GM19193 (cell line): ENCODE results near the gene HBG1.

ENCODE experiments used
- POLR2A ChIP-seq: IDR thresholded peaks from 4 replicates; pipeline ENCODE4 v1.6.1; 2011; ENCODE audit not compliant: insufficient read depth, insufficient read length; ENCODE audit errors: extremely low read depth

HBG1 gene

DNA sequence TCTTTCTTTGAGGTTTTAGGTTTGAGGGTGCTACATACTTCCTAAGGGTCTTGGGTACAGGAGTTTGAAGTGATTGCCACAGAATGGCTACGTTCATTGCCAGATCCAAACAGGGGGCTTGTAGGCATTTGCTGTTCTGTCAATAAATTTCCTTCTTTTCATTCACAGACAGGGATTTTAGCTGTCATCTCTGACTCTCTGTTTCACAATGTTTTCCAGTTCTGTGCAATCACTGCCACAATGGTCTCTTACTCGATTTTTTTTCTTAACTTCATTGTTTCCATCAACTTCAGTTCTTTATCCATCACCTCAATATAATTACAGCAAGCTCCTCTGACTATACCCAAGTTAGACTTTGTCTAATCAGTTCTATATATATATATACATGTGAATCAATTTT, 9.2 kb downstream of the HBG1 start:
- no peak for TF ChIP-seq POLR2A

DNA sequence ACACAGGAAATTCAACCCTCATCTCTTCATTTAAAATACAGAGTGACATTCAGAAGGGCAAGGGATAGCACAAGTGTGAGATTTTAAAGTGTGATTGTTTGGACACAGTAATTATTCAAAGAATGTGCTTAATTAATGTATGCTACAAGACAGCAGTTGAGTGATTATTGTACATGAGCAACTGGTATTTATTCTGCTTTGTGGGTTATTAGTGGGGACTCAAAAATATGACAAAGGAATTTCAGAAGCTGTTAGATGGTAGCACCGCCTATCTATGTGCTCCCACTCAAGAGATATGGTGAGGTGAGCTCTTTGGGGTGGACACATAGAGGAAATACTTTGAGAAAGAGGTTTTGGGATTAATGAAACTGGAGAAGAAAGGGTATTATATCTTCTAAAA, 9.6 kb downstream of the HBG1 start:
- no peak for TF ChIP-seq POLR2A

DNA sequence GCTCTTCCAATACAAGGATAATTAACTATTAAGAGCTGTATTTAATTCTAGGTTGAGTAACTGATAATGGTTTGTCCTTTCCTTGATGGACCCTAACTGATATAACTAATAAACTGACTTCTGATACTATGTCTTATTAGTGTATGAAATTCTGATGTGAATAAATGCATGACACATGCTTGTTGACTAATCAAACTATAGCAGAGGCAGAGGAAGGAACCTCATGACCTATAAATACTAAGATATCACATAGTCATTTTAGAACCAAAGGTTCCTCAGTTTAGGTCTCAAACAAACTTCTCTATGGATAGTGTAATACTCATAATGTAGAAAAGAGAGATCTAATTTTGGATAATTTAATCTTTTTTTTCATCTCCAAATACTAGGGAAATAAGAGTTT, 10.6 kb downstream of the HBG1 start:
- TF ChIP-seq POLR2A: no peak

DNA sequence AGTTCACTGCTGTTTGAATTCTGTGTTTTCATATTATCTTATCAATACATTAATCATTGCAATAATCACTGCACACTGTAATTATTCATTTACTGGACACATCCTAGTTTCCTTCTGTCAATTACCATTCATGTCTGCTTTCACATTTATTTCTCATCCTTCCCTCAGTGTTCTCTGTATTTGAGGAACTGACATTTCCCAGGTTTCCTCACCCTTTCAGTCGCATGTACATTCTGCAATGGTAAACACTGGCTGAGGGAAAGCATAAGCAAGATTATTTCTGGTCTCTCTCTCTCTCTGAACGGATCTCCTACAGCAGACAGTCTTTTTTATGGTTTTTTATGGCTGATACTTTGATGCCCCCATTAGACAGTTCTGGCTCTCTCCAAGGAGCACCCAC, 11.2 kb downstream of the HBG1 start:
- no peak for TF ChIP-seq POLR2A

DNA sequence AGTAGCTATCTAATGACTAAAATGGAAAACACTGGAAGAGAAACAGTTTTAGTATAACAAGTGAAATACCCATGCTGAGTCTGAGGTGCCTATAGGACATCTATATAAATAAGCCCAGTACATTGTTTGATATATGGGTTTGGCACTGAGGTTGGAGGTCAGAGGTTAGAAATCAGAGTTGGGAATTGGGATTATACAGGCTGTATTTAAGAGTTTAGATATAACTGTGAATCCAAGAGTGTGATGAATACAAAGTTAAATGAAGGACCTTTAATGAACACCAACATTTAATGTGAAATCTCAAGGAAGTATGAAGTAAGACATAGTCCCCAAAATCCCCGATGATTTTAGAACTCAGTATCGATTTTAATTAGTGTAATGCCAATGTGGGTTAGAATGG, 12.2 kb downstream of the HBG1 start:
- no peak for TF ChIP-seq POLR2A

DNA sequence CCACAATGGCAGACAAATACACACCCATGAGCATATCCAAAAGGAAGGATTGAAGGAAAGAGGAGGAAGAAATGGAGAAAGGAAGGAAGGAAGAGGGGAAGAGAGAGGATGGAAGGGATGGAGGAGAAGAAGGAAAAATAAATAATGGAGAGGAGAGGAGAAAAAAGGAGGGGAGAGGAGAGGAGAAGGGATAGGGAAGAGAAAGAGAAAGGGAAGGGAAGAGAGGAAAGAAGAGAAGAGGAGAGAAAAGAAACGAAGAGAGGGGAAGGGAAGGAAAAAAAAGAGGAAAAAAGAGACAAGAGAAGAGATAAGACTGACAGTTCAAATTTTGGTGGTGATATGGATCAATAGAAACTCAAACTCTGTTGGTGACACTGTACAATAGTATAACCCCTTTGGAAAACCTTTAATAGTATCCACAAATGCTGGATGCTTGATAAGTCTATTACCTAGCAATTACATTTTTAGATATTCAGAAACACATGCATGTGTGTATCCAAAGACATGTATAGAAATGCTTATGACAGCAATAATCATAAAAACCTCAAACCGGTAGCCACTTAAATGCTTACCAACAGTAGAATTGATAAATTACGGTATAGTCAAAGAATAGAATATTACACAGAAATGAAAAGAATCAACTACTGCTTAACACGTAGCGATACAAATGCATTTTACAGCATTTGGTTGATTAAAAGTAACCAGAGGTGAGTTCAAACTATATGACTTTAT, 14.1 kb downstream of the HBG1 start:
- no peak for TF ChIP-seq POLR2A

DNA sequence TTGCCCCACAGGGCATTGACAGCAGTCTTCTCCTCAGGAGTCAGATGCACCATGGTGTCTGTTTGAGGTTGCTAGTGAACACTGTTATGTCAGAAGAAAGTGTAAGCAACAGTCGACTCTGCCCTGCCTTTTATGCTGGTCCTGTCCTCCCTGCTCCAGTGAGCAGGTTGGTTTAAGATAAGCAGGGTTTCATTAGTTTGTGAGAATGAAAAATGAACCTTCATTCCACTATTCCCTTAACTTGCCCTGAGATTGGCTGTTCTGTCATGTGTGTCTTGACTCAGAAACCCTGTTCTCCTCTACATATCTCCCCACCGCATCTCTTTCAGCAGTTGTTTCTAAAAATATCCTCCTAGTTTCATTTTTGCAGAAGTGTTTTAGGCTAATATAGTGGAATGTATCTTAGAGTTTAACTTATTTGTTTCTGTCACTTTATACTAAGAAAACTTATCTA, 15.2 kb downstream of the HBG1 start, which contains the start of gene HBD:
HBD (minus strand) TSS at position 103 of the 454 bp plus-strand sequence; CDS start at position 53, 50 bp downstream.
- TF ChIP-seq POLR2A: no peak

DNA sequence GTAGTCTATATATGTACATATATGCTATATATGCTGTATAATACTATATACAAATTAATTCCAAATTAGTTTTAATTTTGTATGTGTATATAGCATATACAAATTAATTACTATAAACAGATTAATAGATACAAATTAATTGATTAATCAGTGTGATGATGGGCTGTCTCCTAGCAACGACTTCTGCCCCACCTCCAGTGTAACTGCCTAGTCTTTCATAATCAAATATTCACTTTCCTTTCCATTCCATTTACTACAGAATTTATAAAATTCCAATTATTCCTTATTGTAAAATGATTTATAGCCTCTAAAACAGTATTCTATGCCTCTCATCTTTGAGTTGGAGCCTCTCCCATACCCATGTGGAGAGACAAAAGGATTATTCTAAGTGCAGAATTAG, 16.4 kb downstream of the HBG1 start:
- TF ChIP-seq POLR2A: no peak

DNA sequence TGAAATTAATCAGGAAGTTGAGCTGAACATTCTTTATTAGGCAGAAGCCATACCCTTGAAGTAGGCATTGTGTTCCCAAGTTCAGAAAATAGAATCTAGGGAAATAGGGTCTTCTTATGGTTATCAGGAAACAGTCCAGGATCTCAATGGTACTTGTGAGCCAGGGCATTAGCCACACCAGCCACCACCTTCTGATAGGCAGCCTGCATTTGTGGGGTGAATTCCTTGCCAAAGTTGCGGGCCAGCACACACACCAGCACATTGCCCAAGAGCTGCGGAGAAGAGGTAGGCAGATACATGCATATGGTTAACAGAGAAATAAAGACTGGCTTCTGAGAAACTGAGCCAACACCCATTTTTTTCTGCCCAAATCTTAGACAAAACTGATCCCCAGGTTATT, 16.8 kb downstream of the HBG1 start:
- no peak for TF ChIP-seq POLR2A

DNA sequence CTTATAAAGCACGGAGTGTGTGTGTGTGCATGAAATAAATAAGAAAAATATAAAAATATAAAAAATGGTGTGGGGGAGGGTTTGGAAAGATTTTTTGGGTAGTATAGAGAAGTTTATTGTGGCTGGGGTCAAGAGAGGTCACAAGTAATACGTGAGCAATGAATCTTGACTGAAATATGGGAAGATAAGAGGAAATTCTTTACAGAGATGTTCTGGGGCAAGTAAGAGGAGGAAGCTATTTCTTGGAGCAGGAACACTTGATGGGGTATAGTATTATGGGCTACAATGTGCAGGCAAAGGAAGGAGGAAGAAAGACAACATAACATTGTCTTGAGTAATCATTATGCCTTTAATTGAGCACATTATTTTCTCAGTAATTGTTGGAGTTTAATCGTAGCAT, 17.5 kb downstream of the HBG1 start:
- no peak for TF ChIP-seq POLR2A

DNA sequence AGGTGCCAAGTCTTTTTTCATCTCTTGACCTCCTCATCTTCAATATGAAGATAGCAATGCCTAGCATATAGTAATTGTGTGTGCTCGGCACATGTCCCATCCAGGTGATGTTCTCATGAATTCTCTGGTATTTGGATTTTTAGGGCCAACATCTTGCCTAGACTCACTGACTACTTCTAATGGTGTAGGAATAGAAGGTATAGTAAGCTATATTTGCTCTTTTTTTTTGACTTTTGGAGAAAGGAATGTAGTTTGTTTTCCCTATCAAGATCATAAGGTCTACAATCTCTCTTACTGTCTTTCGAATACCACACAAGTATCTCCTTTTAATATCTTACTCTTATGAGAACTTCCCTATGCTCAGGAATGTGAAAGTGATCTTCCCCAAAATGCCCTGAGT, 18.5 kb downstream of the HBG1 start:
- no peak for TF ChIP-seq POLR2A

DNA sequence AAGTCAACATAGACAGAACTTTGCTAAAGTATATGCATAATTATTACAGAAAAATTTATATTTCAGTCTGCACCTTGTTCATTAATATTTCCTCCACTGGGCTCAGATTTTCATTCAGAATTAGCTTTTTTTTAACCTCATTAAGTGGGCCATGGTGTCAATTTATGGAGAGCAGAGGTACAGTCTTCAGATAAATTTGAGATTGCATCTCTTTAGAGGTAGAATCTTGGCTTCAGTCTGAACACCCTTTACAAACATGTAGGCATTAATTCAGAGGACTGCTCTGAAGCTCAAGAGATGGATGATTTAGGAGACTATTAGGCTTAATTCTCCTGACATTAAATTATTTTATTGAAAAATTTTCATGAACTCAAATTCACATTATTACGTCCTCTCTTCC, 19.4 kb downstream of the HBG1 start:
- TF ChIP-seq POLR2A: no peak

DNA sequence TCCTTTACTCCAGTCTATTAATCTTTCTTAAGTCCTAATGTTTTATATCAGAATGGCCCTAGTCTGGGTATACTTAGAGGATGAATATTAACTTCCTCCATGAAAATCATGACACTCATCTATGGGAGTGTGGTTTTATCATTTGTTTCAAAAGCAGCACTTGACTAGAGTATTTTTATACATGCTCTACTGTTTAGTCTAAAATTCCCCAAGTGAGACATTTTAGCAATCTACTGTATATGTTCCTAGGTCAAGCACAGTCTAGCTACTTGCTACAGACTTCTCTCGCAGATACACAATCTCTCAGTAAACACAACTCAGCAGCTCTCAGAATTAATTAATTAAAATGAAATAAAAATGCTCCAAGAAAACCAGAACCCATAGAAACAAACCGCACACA, 19.9 kb downstream of the HBG1 start:
- no peak for TF ChIP-seq POLR2A

DNA sequence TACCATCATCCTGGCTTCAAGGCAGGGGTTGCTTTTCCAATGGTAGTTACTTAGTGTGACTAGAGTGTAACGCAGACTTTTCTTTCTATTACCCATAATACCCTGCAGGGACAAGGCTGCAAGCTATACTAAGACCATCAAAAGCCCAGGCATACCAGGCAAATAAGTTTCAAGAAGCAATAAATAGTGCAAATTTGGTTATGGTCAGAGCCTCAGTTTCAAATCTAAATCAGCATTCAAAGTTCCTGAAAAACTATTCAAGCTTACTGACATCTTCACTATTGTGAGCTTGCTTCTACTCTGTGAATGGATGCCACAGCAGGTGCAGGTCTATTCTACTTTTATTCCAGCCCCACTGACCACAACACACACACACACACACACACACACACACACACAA, 20.3 kb downstream of the HBG1 start:
- TF ChIP-seq POLR2A: no peak

DNA sequence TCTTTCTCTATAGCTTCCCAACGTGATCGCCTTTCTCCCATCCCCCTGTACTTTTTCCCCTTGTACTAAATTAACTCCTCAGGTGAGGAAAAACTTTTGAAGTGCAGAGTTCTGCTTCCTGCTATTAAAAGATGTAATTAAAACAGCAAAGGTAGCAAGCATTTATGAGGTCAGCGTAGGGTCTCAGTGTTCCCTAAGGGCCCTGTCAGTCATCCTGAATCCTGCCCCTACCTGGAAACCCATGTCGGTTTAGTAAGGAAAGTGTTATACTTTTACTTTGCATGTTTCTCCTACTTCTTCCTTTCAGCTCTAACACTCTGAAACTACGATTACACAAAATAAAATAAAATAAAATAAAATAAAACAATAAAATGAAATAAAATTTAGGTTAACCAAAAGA, 21.5 kb downstream of the HBG1 start:
- TF ChIP-seq POLR2A: no peak

DNA sequence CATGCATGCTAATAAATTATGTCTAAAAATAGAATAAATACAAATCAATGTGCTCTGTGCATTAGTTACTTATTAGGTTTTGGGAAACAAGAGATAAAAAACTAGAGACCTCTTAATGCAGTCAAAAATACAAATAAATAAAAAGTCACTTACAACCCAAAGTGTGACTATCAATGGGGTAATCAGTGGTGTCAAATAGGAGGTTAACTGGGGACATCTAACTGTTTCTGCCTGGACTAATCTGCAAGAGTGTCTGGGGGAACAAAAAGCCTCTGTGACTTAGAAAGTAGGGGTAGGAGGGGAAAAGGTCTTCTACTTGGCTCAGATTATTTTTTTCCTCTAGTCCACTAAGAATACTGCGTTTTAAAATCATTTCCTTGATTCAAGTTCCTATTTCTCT, 22.0 kb downstream of the HBG1 start:
- TF ChIP-seq POLR2A: no peak

DNA sequence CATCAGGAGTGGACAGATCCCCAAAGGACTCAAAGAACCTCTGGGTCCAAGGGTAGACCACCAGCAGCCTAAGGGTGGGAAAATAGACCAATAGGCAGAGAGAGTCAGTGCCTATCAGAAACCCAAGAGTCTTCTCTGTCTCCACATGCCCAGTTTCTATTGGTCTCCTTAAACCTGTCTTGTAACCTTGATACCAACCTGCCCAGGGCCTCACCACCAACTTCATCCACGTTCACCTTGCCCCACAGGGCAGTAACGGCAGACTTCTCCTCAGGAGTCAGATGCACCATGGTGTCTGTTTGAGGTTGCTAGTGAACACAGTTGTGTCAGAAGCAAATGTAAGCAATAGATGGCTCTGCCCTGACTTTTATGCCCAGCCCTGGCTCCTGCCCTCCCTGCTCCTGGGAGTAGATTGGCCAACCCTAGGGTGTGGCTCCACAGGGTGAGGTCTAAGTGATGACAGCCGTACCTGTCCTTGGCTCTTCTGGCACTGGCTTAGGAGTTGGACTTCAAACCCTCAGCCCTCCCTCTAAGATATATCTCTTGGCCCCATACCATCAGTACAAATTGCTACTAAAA, 22.8 kb downstream of the HBG1 start, which contains the start of gene HBB:
HBB (minus strand) TSS at position 340 of the 579 bp plus-strand sequence; CDS start at position 290, 50 bp downstream.
- no peak for TF ChIP-seq POLR2A

DNA sequence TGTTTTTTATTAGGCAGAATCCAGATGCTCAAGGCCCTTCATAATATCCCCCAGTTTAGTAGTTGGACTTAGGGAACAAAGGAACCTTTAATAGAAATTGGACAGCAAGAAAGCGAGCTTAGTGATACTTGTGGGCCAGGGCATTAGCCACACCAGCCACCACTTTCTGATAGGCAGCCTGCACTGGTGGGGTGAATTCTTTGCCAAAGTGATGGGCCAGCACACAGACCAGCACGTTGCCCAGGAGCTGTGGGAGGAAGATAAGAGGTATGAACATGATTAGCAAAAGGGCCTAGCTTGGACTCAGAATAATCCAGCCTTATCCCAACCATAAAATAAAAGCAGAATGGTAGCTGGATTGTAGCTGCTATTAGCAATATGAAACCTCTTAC, 24.2 kb downstream of the HBG1 start:
- TF ChIP-seq POLR2A: no peak
